ENCODE data around the gene CALM1.

DNA sequence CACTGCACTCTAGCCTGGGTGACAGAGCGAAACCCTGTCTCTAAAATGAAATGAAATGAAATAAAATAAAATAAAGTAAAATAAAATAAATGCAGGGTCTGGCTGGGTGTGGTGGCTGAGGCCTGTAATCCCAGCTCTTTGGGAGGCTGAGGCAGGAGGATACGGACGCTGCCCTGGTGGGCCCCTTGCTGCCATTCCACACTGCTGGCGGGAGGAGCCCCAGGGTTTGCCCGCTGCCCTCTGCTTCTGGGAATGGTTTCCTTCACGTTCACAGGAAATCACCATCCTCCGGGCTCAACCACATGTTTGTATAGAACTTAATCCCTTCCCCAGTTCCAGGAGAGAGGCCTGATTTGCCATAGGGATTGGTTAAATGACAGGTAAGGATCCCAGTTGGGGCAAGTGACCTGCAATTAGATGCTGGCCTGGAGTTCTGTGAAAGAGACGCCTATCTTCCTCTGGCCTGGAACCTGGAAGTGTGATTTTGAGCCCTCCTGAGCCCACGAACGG, 29.3 kb downstream of the CALM1 start:
- TF ChIP-seq, protein P1, sequence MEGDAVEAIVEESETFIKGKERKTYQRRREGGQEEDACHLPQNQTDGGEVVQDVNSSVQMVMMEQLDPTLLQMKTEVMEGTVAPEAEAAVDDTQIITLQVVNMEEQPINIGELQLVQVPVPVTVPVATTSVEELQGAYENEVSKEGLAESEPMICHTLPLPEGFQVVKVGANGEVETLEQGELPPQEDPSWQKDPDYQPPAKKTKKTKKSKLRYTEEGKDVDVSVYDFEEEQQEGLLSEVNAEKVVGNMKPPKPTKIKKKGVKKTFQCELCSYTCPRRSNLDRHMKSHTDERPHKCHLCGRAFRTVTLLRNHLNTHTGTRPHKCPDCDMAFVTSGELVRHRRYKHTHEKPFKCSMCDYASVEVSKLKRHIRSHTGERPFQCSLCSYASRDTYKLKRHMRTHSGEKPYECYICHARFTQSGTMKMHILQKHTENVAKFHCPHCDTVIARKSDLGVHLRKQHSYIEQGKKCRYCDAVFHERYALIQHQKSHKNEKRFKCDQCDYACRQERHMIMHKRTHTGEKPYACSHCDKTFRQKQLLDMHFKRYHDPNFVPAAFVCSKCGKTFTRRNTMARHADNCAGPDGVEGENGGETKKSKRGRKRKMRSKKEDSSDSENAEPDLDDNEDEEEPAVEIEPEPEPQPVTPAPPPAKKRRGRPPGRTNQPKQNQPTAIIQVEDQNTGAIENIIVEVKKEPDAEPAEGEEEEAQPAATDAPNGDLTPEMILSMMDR (IDR thresholded peaks at IDR 0.05; ENCODE audit: insufficient read depth, low read length, poor library complexity, severe bottlenecking), result no peak
- TF ChIP-seq EZH2phosphoT487 (conservative IDR thresholded peaks at IDR 0.05; ENCODE audit: low read length), result no peak
